SK-N-SH (cell line): ENCODE results near the gene BTBD9. TPM values are rescaled to one million over a fixed set of nuclear protein-coding genes. Genes with fewer than 3 reads are reported as not detected.

ENCODE experiments used
- CTCF ChIA-PET: fragments of 300-600, 350-600 bp; formaldehyde crosslinking; extraction: SDS; loops from one replicate; lab custom pipeline; 2021; lab: Yijun Ruan, JAX
- POLR2A ChIA-PET: fragments of 350-600 bp; sonication (Branson Sonifier 250); formaldehyde crosslinking; extraction: SDS; loops from one replicate; lab custom pipeline; 2020; ENCODE audit warnings: antibody characterized with exemption, inconsistent platforms; lab: Yijun Ruan, JAX
- DNase-seq: peaks from one replicate; pipeline ENCODE4 v3.0.0; 2012
- H2AFZ ChIP-seq: fragments of 200-600 bp; sonication (generic); 2 replicates; pipeline ENCODE4 v1.8.1; 2016; ENCODE audit warnings: antibody characterized with exemption, mild to moderate bottlenecking, low read depth
- H3F3A ChIP-seq: fragments of 200-600 bp; sonication (generic); replicated peaks from 2 replicates; pipeline ENCODE3; 2016; ENCODE audit warnings: antibody characterized with exemption, mild to moderate bottlenecking; ENCODE audit not compliant: insufficient read depth
- H3K27ac ChIP-seq, 2 experiments: fragments of 200-500 bp in 1 of 2; fragments of 200-600 bp in 1 of 2; sonication (Bioruptor generic) in 1 of 2; sonication (generic), shearing (Covaris generic) in 1 of 2; 2 replicates each; pipeline versions ENCODE4 v1.5.1 to v1.6.1; 2014 to 2016; ENCODE audit warnings: low read depth in 2 of 2, inconsistent platforms in 1 of 2, low read length in 1 of 2, mild to moderate bottlenecking in 1 of 2, mixed read lengths in 1 of 2
- H3K27me3 ChIP-seq: fragments of 200-600 bp; sonication (generic), shearing (Covaris generic); 2 replicates; pipeline ENCODE4 v1.6.1; 2016; ENCODE audit warnings: mixed run types; ENCODE audit not compliant: insufficient read depth
- H3K36me3 ChIP-seq, 2 experiments: fragments of 200-500 bp in 1 of 2; fragments of 200-600 bp in 1 of 2; sonication (Bioruptor generic) in 1 of 2; sonication (generic) in 1 of 2; replicated peaks in 1 of 2; 2 replicates each; pipeline versions ENCODE3 to v1.5.1; 2014 to 2016; ENCODE audit warnings: low read length in 1 of 2, mild to moderate bottlenecking in 1 of 2; ENCODE audit not compliant: insufficient read depth in 2 of 2, control insufficient read depth in 1 of 2
- H3K4me1 ChIP-seq, 2 experiments: fragments of 200-500 bp in 1 of 2; fragments of 200-600 bp in 1 of 2; sonication (Bioruptor generic) in 1 of 2; sonication (generic), shearing (Covaris generic) in 1 of 2; 2 replicates each; pipeline versions ENCODE4 v1.5.1 to v1.6.1; 2014 to 2016; ENCODE audit warnings: low read depth in 1 of 2, low read length in 1 of 2, mixed run types in 1 of 2; ENCODE audit not compliant: insufficient read depth in 2 of 2, control insufficient read depth in 1 of 2
- H3K4me2 ChIP-seq: fragments of 200-600 bp; sonication (generic), shearing (Covaris generic); 2 replicates; pipeline ENCODE4 v1.6.1; 2017; ENCODE audit warnings: mixed run types
- H3K4me3 ChIP-seq, 2 experiments: fragments of 200-500 bp in 1 of 2; fragments of 200-600 bp in 1 of 2; sonication (Bioruptor generic) in 1 of 2; sonication (generic), shearing (Covaris generic) in 1 of 2; 2 replicates each; pipeline versions ENCODE4 v1.5.1 to v1.8.1; 2014 to 2016; ENCODE audit warnings: low read depth in 2 of 2, inconsistent platforms in 1 of 2, low read length in 1 of 2, mild to moderate bottlenecking in 1 of 2, mixed read lengths in 1 of 2, moderate library complexity in 1 of 2
- H3K79me2 ChIP-seq: fragments of 200-600 bp; sonication (generic); 2 replicates; pipeline ENCODE4 v1.8.1; 2017; ENCODE audit warnings: mild to moderate bottlenecking; ENCODE audit not compliant: insufficient read depth
- H3K9ac ChIP-seq: fragments of 200-600 bp; sonication (generic); 2 replicates; pipeline ENCODE4 v1.6.1; 2017; ENCODE audit warnings: mixed run types
- H3K9me2 ChIP-seq: fragments of 200-600 bp; sonication (generic); 2 replicates; pipeline ENCODE4 v1.6.1; 2017; ENCODE audit warnings: mixed run types
- H3K9me3 ChIP-seq: fragments of 200-600 bp; sonication (generic); 2 replicates; pipeline ENCODE4 v1.6.1; 2017; ENCODE audit warnings: mixed run types, mild to moderate bottlenecking, moderate library complexity
- H4K20me1 ChIP-seq: fragments of 200-600 bp; sonication (generic); 2 replicates; pipeline ENCODE4 v1.6.1; 2017; ENCODE audit warnings: mild to moderate bottlenecking, mixed run types; ENCODE audit not compliant: insufficient read depth
- CHD2 ChIP-seq: fragments of 150-350 bp; IDR thresholded peaks from 2 replicates; pipeline ENCODE4 v1.6.1; 2018; ENCODE audit warnings: low read length; ENCODE audit not compliant: partially characterized antibody
- EP300 ChIP-seq, 2 experiments: IDR thresholded peaks; 2 replicates each; pipeline versions ENCODE4 v1.4.0 to v1.6.1; 2012; ENCODE audit warnings: borderline replicate concordance in 1 of 2, low read depth in 1 of 2, low read length in 1 of 2
- FOXJ3 ChIP-seq: sonication (generic); formaldehyde crosslinking; IDR thresholded peaks from 2 replicates; pipeline ENCODE4 v1.5.1; 2020; ENCODE audit warnings: mild to moderate bottlenecking, missing genetic modification reagents
- GATA2 ChIP-seq: sonication (generic); formaldehyde crosslinking; IDR thresholded peaks from 2 replicates; pipeline ENCODE4 v1.5.0; 2020; ENCODE audit warnings: mild to moderate bottlenecking, missing genetic modification reagents
- IRF3 ChIP-seq: fragments of 150-350 bp; IDR thresholded peaks from 2 replicates; pipeline ENCODE4 v1.6.1; 2016; ENCODE audit warnings: mild to moderate bottlenecking, low read depth, low read length
- JUND ChIP-seq: IDR thresholded peaks from 2 replicates; pipeline ENCODE4 v1.4.0; 2012
- MXI1 ChIP-seq: IDR thresholded peaks from 2 replicates; pipeline ENCODE4 v1.6.1; 2012; ENCODE audit warnings: mild to moderate bottlenecking, low read depth, low read length, improper control_type of control experiment
- RAD21 ChIP-seq: IDR thresholded peaks from 2 replicates; pipeline ENCODE4 v1.6.1; 2012; ENCODE audit warnings: mild to moderate bottlenecking, low read length
- RFX5 ChIP-seq: IDR thresholded peaks from 2 replicates; pipeline ENCODE4 v1.6.1; 2012; ENCODE audit warnings: mild to moderate bottlenecking, improper control_type of control experiment, low read length
- RXRA ChIP-seq: IDR thresholded peaks from 2 replicates; pipeline ENCODE4 v1.4.0; 2012; ENCODE audit warnings: low read depth, mild to moderate bottlenecking, borderline replicate concordance
- SIN3A ChIP-seq: IDR thresholded peaks from 2 replicates; pipeline ENCODE4 v1.6.1; 2012; ENCODE audit warnings: low read depth, mild to moderate bottlenecking, low read length, moderate library complexity, borderline replicate concordance
- SMC3 ChIP-seq: IDR thresholded peaks from 2 replicates; pipeline ENCODE4 v1.6.1; 2012; ENCODE audit warnings: low read depth, low read length, improper control_type of control experiment
- TEAD4 ChIP-seq: IDR thresholded peaks from 2 replicates; pipeline ENCODE4 v1.4.0; 2012; ENCODE audit warnings: mild to moderate bottlenecking, borderline replicate concordance; ENCODE audit not compliant: insufficient read depth
- USF1 ChIP-seq: IDR thresholded peaks from 2 replicates; pipeline ENCODE4 v1.4.0; 2012; ENCODE audit warnings: low read depth, borderline replicate concordance
- YY1 ChIP-seq: IDR thresholded peaks from 2 replicates; pipeline ENCODE4 v1.4.0; 2012; ENCODE audit warnings: low read depth, mild to moderate bottlenecking
- WGBS: methylation state at CpG from one replicate; pipeline ENCODE4 v1.1.6; 2017; ENCODE audit warnings: low lambda C conversion rate; 5-methylcytosine and 5-hydroxymethylcytosine counted together
- polyA plus RNA-seq, 3 experiments: library from polyadenylated mRNA; depleted of rRNA; stranded (reverse); fragments of >200 nt; gene quantifications; 2 replicates each; pipeline ENCODE4 v1.2.3, GENCODE V29; 2012
- TF ChIP-seq, protein P1 (sequence below): fragments of 200-600 bp; sonication (generic); IDR thresholded peaks from 2 replicates; pipeline ENCODE4 v1.6.1; 2017; ENCODE audit warnings: antibody characterized with exemption, mild to moderate bottlenecking, moderate library complexity
- TF ChIP-seq, protein P2 (sequence below): IDR thresholded peaks from 2 replicates; pipeline ENCODE4; 2012
- TF ChIP-seq, protein P3 (sequence below): fragments of 150-350 bp; IDR thresholded peaks from 2 replicates; pipeline ENCODE4 v1.6.1; 2017; ENCODE audit warnings: antibody characterized with exemption, low read length, low read depth, borderline replicate concordance
- TF ChIP-seq, protein P4 (sequence below): IDR thresholded peaks from 2 replicates; pipeline ENCODE4 v1.4.0; 2012; ENCODE audit warnings: low read depth, borderline replicate concordance

Gene BTBD9
- polyA plus RNA-seq, 1 of the 3 experiments (the other 2 are of a cell fraction) = 2.2 TPM

DNA sequence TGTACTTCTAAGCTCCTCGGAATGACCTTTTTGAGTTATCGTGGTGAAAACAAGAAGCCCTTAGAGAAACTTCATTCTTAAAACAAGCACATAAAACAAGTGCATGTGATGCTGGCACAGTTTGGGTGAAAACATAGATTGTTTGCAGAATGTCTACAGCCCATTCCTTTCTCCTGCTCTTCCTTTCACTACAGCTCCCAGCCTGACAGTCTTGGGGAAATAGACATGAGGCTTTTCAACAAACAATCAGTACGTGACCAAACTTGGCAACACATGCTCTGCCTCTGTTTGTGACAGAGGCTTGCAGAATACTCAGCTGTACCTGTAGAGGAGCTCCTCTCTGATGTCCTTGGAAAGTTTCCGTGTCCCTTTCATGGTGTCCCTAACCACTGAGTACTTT lies 498.6 kb downstream of the BTBD9 start (continued):
- TF ChIP-seq FOXJ3 = no peak
- TF ChIP-seq MXI1 = no peak
- no peak for TF ChIP-seq SMC3
- TF ChIP-seq, protein P1, sequence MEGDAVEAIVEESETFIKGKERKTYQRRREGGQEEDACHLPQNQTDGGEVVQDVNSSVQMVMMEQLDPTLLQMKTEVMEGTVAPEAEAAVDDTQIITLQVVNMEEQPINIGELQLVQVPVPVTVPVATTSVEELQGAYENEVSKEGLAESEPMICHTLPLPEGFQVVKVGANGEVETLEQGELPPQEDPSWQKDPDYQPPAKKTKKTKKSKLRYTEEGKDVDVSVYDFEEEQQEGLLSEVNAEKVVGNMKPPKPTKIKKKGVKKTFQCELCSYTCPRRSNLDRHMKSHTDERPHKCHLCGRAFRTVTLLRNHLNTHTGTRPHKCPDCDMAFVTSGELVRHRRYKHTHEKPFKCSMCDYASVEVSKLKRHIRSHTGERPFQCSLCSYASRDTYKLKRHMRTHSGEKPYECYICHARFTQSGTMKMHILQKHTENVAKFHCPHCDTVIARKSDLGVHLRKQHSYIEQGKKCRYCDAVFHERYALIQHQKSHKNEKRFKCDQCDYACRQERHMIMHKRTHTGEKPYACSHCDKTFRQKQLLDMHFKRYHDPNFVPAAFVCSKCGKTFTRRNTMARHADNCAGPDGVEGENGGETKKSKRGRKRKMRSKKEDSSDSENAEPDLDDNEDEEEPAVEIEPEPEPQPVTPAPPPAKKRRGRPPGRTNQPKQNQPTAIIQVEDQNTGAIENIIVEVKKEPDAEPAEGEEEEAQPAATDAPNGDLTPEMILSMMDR = no peak
- TF ChIP-seq EP300 (IDR thresholded peaks at IDR 0.05; ENCODE audit: borderline replicate concordance in 1 of 2, low read depth in 1 of 2, low read length in 1 of 2) = no peak
- no peak for TF ChIP-seq YY1
- TF ChIP-seq RFX5 = no peak
- TF ChIP-seq, all 33 proteins: peak for 0

- H3K9me2 ChIP-seq = no peaks in the 10 kb centered on the region
- TF ChIP-seq TEAD4 = no peak
- TF ChIP-seq, protein P2, sequence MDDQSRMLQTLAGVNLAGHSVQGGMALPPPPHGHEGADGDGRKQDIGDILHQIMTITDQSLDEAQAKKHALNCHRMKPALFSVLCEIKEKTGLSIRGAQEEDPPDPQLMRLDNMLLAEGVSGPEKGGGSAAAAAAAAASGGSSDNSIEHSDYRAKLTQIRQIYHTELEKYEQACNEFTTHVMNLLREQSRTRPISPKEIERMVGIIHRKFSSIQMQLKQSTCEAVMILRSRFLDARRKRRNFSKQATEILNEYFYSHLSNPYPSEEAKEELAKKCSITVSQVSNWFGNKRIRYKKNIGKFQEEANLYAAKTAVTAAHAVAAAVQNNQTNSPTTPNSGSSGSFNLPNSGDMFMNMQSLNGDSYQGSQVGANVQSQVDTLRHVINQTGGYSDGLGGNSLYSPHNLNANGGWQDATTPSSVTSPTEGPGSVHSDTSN = no peak
- TF ChIP-seq YY1 = no peak
- TF ChIP-seq SMC3 = no peak
- no peak for TF ChIP-seq SIN3A
- no peak for TF ChIP-seq GATA2
- no peak for TF ChIP-seq IRF3
- TF ChIP-seq RAD21 = no peak
- TF ChIP-seq, protein P3, sequence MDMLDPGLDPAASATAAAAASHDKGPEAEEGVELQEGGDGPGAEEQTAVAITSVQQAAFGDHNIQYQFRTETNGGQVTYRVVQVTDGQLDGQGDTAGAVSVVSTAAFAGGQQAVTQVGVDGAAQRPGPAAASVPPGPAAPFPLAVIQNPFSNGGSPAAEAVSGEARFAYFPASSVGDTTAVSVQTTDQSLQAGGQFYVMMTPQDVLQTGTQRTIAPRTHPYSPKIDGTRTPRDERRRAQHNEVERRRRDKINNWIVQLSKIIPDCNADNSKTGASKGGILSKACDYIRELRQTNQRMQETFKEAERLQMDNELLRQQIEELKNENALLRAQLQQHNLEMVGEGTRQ = no peak
- TF ChIP-seq, protein P4, sequence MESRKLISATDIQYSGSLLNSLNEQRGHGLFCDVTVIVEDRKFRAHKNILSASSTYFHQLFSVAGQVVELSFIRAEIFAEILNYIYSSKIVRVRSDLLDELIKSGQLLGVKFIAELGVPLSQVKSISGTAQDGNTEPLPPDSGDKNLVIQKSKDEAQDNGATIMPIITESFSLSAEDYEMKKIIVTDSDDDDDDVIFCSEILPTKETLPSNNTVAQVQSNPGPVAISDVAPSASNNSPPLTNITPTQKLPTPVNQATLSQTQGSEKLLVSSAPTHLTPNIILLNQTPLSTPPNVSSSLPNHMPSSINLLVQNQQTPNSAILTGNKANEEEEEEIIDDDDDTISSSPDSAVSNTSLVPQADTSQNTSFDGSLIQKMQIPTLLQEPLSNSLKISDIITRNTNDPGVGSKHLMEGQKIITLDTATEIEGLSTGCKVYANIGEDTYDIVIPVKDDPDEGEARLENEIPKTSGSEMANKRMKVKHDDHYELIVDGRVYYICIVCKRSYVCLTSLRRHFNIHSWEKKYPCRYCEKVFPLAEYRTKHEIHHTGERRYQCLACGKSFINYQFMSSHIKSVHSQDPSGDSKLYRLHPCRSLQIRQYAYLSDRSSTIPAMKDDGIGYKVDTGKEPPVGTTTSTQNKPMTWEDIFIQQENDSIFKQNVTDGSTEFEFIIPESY = no peak
- TF ChIP-seq JUND = no peak
- no peak for TF ChIP-seq CHD2
- TF ChIP-seq USF1 = no peak
- no peak for TF ChIP-seq MXI1
- TF ChIP-seq RXRA = no peak
- H3F3A ChIP-seq = no peaks in the 10 kb centered on the region
- H3K9me3 ChIP-seq = no peaks in the 10 kb centered on the region
- H3K4me2 ChIP-seq = no peak overlapping the region
- H4K20me1 ChIP-seq = peaks cover 74% of the 10 kb centered on the region
- H3K4me1 ChIP-seq = peaks cover 0 to 36% of the 10 kb centered on the region in 2 experiments; a peak in 2 of 4 replicates
- H3K27ac ChIP-seq = no peak overlapping the region
- 100% methylated on average over 5 of the region's 5 CpGs for WGBS
- no peak overlapping the region for H3K9ac ChIP-seq
- ChIA-PET POLR2A (no interaction called here), CTCF (no interaction called here)
- H2AFZ ChIP-seq = no peak overlapping the region
- H3K27me3 ChIP-seq = no peaks in the 10 kb centered on the region
- H3K79me2 ChIP-seq = peaks cover 11% of the 10 kb centered on the region
- peaks cover 2 to 13% of the 10 kb centered on the region in 2 experiments for H3K36me3 ChIP-seq
- no peak for DNase-seq
- no peak overlapping the region for H3K4me3 ChIP-seq
Observed at GRCh38 chr6:38138374-38138773, 501.4 kb downstream of the BTBD9 start.
